WI38 (cell line): ENCODE measurements around the gene SLC39A10.
A peak's percentile ranks its signal among the peaks of the same experiment; 100 is the strongest.

ENCODE experiments used
- H3K4me3 ChIP-seq: 2 replicates; pipeline ENCODE4 v1.5.1; 2011; ENCODE audit warnings: low read depth, mild to moderate bottlenecking, control low read depth, low read length
- TF ChIP-seq, protein P1 (sequence below): IDR thresholded peaks from 2 replicates; pipeline ENCODE4 v1.5.1; 2012; ENCODE audit warnings: low read depth, mild to moderate bottlenecking, control low read depth, low read length

SLC39A10 gene, protein sequence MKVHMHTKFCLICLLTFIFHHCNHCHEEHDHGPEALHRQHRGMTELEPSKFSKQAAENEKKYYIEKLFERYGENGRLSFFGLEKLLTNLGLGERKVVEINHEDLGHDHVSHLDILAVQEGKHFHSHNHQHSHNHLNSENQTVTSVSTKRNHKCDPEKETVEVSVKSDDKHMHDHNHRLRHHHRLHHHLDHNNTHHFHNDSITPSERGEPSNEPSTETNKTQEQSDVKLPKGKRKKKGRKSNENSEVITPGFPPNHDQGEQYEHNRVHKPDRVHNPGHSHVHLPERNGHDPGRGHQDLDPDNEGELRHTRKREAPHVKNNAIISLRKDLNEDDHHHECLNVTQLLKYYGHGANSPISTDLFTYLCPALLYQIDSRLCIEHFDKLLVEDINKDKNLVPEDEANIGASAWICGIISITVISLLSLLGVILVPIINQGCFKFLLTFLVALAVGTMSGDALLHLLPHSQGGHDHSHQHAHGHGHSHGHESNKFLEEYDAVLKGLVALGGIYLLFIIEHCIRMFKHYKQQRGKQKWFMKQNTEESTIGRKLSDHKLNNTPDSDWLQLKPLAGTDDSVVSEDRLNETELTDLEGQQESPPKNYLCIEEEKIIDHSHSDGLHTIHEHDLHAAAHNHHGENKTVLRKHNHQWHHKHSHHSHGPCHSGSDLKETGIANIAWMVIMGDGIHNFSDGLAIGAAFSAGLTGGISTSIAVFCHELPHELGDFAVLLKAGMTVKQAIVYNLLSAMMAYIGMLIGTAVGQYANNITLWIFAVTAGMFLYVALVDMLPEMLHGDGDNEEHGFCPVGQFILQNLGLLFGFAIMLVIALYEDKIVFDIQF

DNA sequence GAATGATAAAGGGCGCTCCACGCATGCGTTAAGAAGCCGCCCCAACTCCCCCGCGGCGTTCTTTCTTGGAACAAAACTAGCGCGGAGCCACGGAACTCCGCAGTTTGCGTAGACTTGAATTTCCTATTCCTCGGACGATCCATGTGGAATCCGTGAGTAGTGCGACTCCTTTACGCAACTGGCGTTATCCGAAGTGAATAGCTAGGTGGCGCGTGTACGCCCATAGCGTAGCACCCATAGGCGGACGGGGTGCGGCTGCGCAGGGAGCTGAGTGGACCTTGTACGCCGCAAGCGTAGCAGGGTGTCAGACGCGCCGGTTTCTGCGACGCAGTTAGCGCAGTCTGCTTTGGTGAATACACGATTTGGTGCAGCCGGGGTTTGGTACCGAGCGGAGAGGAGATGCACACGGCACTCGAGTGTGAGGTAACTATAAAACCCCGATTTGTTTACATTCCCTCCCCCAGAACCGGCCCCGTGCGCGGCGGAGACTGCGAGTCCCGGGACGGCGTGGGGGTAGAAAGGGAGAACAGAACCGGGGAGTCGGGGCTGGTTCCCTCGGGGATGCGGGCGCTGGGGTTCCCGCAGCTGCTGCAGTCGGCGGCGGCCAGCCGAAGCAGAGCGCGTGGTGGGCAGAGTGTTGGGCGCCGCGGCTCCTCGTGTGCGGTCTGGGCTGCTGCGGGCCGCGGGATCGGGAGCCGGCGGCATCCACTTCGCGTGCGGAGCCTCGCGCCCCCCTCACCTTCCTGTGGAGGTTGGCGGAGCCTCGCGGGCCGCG lies at the start of gene SLC39A10:
TSS of gene SLC39A10 (plus strand) at position 368 of the 775 bp plus-strand sequence. CDS start 22,817 bp downstream, outside the sequence.
- H3K4me3 ChIP-seq = peak within 1 kb of the TSS; percentile 90
- TF ChIP-seq, protein P1, sequence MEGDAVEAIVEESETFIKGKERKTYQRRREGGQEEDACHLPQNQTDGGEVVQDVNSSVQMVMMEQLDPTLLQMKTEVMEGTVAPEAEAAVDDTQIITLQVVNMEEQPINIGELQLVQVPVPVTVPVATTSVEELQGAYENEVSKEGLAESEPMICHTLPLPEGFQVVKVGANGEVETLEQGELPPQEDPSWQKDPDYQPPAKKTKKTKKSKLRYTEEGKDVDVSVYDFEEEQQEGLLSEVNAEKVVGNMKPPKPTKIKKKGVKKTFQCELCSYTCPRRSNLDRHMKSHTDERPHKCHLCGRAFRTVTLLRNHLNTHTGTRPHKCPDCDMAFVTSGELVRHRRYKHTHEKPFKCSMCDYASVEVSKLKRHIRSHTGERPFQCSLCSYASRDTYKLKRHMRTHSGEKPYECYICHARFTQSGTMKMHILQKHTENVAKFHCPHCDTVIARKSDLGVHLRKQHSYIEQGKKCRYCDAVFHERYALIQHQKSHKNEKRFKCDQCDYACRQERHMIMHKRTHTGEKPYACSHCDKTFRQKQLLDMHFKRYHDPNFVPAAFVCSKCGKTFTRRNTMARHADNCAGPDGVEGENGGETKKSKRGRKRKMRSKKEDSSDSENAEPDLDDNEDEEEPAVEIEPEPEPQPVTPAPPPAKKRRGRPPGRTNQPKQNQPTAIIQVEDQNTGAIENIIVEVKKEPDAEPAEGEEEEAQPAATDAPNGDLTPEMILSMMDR = no peak

DNA sequence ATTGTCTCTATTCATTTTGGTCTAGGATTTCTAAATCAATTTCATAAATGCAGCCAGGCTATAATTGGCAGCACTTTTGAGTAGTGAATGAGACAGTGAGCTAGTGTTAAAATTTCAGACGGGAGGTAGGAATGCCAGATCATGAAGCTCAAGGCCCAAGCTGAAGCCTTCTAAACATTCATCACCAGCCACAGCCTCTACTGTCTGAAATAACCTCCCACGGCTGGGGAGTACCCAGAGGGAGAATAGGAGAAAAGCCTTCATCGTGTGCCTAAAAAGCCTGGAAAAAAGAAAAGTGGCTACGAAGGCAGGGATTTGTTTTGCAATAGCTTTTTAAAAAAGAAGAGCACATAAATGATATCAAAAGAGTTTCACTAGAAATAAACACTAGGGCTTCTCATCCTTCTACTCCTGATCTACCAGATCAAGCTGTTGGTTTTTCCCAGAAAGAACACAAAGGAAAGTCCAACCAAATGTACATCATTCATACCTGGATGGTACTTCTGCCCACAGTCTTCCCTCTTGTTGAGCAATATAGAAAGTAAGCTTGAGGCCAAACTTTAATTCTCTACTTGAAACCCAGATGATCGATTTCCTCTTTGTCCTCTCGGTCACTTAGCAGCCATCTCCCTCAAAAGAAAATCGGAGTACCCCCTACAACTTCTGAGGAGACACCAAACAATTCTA lies 48.1 kb upstream of the SLC39A10 start:
- no peak overlapping the region for H3K4me3 ChIP-seq
- TF ChIP-seq, protein P1 = no peak

DNA sequence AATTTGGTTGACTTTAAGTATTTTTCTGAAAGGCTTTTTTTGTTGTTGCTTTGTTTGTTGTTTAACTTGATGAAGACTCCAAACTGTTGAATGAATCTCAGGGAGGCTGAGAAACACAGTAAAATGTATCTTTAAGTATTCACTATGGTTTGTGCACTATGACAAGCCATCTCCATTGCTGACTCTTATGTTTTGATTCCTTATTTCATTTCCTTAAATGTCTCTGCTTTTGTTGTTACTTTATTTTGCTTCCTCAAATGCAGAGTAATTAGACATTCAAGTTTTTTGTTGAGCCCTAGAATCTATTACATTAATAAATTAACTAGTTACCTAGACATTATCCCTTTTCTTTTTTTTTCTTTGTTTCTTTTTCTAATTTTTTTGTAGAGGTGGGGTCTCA lies 46.3 kb upstream of the SLC39A10 start:
- TF ChIP-seq, protein P1 = no peak
- H3K4me3 ChIP-seq = no peak overlapping the region

DNA sequence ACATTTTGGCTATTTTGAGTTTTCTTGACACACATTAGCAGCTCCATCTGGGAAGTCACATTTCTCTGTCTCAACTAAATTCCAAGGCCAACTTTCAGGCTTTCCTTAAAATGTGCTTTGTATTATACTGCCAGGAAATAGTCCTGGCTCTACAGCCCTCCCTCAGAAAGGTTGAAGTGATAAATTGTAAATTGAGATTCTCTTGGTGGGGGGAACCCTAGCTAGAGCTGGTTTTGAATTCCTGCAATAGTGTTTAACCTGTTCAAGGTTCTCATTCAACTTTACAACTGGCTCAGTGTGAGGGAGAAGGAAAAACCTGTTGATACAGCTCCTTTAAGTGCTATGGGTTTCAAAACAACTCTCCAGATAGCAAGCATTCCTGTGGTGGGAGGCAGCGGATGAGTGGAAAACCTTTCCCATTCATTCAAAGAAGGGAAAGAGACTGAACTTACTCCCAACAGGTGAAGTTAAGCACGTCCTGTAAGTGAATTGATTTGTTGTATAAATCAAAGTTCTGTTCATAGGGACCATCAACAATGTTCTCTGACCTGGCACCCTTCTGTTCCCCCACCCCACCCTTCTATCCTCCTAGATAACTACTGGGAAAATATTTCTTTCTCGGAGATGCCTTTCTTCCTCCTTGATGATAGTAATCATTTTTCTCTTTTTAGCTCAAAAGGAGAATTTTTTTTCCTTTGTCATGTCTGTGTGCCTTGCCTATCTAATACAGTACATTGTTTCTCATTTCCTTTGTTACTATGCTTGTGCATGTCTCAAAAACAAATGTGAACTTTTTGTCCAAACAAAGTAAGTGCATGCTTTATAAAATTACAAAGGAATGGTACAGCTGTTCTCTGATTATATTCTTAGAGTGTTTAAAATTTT lies 44.2 kb upstream of the SLC39A10 start:
- peak overlapping the region; percentile 54 for H3K4me3 ChIP-seq
- TF ChIP-seq, protein P1 = no peak

DNA sequence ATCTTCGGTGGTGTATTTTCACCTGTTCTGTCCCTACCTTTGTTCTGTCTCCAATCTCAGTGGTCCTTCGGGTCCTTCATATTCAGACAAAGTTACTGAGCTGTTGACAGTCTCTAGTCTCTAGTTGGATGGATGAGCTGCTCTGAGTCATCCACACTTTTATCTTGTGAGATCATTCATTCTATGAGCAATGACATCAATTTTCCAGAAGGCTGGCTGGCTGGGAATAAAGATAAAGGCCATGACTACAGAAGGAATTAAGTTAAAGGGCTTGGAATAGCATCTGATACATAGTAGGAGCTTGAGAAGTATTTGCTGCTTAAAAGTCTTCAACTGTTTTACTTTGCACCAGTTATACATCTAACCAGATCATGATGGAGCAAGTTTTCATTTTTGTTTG lies 43.1 kb upstream of the SLC39A10 start:
- TF ChIP-seq, protein P1 = no peak
- peak overlapping the region; percentile 54 for H3K4me3 ChIP-seq

DNA sequence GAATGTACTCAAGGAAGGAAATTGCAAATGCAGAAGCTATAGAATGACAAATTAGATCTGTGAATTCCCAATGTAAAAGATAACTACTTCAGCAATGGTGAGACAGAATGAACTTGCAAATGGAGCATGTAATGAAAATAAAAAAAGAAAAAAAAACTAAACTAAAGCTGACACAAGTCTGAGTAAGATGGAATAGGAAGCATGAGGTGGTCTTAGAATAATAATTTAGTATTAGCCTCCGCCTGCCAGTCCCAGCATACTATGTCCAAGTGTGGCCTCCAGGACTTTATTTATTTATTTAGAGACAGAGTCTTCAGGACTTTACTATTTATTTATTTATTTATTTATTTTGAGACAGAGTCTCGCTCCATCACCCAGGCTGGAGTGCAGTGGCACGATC lies 37.4 kb upstream of the SLC39A10 start:
- TF ChIP-seq, protein P1 = no peak
- no peak overlapping the region for H3K4me3 ChIP-seq
